HG03571 (cell line): ENCODE data around the gene USP17L18.
"Not testable (repeated sequence)": the region's sequence is repeated elsewhere in the genome, so short reads cannot be mapped to it uniquely, and the experiment has no call there.

Experiments used
- ATAC-seq: cut with Tn5 transposase; IDR thresholded peaks from one replicate; pipeline ENCODE4 v1.9.1; 2021; ENCODE audit not compliant: unreplicated experiment

USP17L18 gene

GRCh38 chr4:9247953-9248680 lies at the start of gene USP17L18:
TSS of gene USP17L18 (plus strand) at chr4:9248630. CDS start at chr4:9248630, 0 bp downstream.
- not testable (repeated sequence) for ATAC-seq

- not testable (repeated sequence) for ATAC-seq
These were observed 38.1 kb upstream of the USP17L18 start, which contains the start of gene USP17L10 for GRCh38 chr4:9210357-9210756. TSS of gene USP17L10 (plus strand) at chr4:9210657. CDS start at chr4:9210657, 0 bp downstream.

GRCh38 chr4:9214701-9215100 lies 33.7 kb upstream of the USP17L18 start:
- ATAC-seq: not testable (repeated sequence)

DNA sequence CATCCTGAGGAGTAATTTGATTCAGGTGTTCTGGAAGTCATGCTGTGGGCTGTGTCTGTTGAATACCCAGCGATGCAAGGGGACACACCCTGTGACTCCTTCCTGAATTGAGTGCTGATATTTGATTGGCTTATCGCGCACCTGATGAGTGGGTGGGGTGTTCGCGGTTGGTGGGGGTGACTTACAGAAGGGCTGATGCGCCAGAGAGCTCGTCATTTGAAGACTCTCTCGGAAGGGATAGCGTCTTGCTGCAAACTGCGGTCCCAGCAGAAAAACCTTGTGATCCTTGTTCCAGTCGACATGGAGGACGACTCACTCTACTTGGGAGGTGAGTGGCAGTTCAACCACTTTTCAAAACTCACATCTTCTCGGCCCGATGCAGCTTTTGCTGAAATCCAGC lies 33.3 kb upstream of the USP17L18 start, which contains the start of gene USP17L11:
Gene USP17L11, plus strand, starts transcription at position 301 of the 400 bp plus-strand sequence. Its CDS starts 0 bp downstream, at position 301.
- not testable (repeated sequence) for ATAC-seq

- not testable (repeated sequence) for ATAC-seq
These were observed 28.6 kb upstream of the USP17L18 start, which contains the start of gene USP17L12 for GRCh38 chr4:9219852-9220251. TSS of gene USP17L12 (plus strand) at chr4:9220152. CDS start at chr4:9220152, 0 bp downstream.

DNA sequence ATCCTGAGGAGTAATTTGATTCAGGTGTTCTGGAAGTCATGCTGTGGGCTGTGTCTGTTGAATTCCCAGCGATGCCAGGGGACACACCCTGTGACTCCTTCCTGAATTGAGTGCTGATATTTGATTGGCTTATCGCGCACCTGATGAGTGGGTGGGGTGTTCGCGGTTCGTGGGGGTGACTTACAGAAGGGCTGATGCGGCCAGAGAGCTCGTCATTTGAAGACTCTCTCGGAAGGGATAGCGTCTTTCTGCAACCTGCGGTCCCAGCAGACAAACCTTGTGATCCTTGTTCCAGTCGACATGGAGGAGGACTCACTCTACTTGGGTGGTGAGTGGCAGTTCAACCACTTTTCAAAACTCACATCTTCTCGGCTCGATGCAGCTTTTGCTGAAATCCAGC lies 23.8 kb upstream of the USP17L18 start, which contains the start of gene USP17L13:
Gene USP17L13, plus strand, starts transcription at position 301 of the 400 bp plus-strand sequence. Its CDS starts 0 bp downstream, at position 301.
- not testable (repeated sequence) for ATAC-seq

GRCh38 chr4:9230249-9230648 lies 18.2 kb upstream of the USP17L18 start:
- ATAC-seq: not testable (repeated sequence)

DNA sequence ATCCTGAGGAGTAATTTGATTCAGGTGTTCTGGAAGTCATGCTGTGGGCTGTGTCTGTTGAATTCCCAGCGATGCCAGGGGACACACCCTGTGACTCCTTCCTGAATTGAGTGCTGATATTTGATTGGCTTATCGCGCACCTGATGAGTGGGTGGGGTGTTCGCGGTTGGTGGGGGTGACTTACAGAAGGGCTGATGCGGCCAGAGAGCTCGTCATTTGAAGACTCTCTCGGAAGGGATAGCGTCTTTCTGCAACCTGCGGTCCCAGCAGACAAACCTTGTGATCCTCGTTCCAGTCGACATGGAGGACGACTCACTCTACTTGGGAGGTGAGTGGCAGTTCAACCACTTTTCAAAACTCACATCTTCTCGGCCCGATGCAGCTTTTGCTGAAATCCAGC lies 14.3 kb upstream of the USP17L18 start, which contains the start of gene USP17L15:
Gene USP17L15, plus strand, starts transcription at position 301 of the 400 bp plus-strand sequence. Its CDS starts 0 bp downstream, at position 301.
- ATAC-seq: not testable (repeated sequence)

GRCh38 chr4:9238461-9238860 lies 10.0 kb upstream of the USP17L18 start:
- not testable (repeated sequence) for ATAC-seq

DNA sequence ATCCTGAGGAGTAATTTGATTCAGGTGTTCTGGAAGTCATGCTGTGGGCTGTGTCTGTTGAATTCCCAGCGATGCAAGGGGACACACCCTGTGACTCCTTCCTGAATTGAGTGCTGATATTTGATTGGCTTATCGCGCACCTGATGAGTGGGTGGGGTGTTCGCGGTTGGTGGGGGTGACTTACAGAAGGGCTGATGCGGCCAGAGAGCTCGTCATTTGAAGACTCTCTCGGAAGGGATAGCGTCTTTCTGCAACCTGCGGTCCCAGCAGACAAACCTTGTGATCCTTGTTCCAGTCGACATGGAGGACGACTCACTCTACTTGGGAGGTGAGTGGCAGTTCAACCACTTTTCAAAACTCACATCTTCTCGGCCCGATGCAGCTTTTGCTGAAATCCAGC lies 4.9 kb upstream of the USP17L18 start, which contains the start of gene USP17L17:
Gene USP17L17, plus strand, starts transcription at position 301 of the 400 bp plus-strand sequence. Its CDS starts 0 bp downstream, at position 301.
- not testable (repeated sequence) for ATAC-seq

DNA sequence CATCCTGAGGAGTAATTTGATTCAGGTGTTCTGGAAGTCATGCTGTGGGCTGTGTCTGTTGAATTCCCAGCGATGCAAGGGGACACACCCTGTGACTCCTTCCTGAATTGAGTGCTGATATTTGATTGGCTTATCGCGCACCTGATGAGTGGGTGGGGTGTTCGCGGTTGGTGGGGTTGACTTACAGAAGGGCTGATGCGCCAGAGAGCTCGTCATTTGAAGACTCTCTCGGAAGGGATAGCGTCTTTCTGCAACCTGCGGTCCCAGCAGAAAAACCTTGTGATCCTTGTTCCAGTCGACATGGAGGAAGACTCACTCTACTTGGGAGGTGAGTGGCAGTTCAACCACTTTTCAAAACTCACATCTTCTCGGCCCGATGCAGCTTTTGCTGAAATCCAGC lies 4.6 kb downstream of the USP17L18 start, which contains the start of gene USP17L19:
Gene USP17L19, plus strand, starts transcription at position 301 of the 400 bp plus-strand sequence. Its CDS starts 0 bp downstream, at position 301.
- ATAC-seq: not testable (repeated sequence)

GRCh38 chr4:9257824-9258223 lies 9.4 kb downstream of the USP17L18 start, which contains the start of gene USP17L20:
TSS of gene USP17L20 (plus strand) at chr4:9258124. CDS start at chr4:9258124, 0 bp downstream.
- ATAC-seq: not testable (repeated sequence)

GRCh38 chr4:9262572-9262971 lies 14.1 kb downstream of the USP17L18 start, which contains the start of gene USP17L21:
TSS of gene USP17L21 (plus strand) at chr4:9262872. CDS start at chr4:9262872, 0 bp downstream.
- not testable (repeated sequence) for ATAC-seq

DNA sequence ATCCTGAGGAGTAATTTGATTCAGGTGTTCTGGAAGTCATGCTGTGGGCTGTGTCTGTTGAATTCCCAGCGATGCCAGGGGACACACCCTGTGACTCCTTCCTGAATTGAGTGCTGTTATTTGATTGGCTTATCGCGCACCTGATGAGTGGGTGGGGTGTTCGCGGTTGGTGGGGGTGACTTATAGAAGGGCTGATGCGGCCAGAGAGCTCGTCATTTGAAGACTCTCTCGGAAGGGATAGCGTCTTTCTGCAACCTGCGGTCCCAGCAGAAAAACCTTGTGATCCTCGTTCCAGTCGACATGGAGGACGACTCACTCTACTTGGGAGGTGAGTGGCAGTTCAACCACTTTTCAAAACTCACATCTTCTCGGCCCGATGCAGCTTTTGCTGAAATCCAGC lies 18.9 kb downstream of the USP17L18 start, which contains the start of gene USP17L22:
Gene USP17L22, plus strand, starts transcription at position 301 of the 400 bp plus-strand sequence. Its CDS starts 0 bp downstream, at position 301.
- ATAC-seq: not testable (repeated sequence)

- ATAC-seq: not testable (repeated sequence)
These were observed 23.3 kb downstream of the USP17L18 start for GRCh38 chr4:9271719-9272118.
